Kidney epithelial cell (primary cell): Measurements from ENCODE around the gene APOA1. TPM values are rescaled to one million over a fixed set of nuclear protein-coding genes. Genes with fewer than 3 reads are reported as not detected.

Source experiments
- DNase-seq: peaks from one replicate; pipeline ENCODE4 v3.0.0-alpha.2; 2010; ENCODE audit warnings: low read depth
- H3K27me3 ChIP-seq: 2 replicates; pipeline ENCODE4 v1.6.0; 2011; ENCODE audit warnings: low read length; ENCODE audit not compliant: control insufficient read depth, insufficient read depth
- H3K36me3 ChIP-seq: 2 replicates; pipeline ENCODE4 v1.5.1; 2011; ENCODE audit warnings: low read length; ENCODE audit not compliant: control insufficient read depth, insufficient read depth
- H3K4me3 ChIP-seq: 2 replicates; pipeline ENCODE4 v1.5.1; 2011; ENCODE audit warnings: low read depth, mild to moderate bottlenecking, control low read depth, low read length
- CTCF ChIP-seq: IDR thresholded peaks from 2 replicates; pipeline ENCODE4 v1.5.1; 2011; ENCODE audit warnings: mild to moderate bottlenecking, moderate library complexity, low read length, control low read depth, inconsistent platforms; ENCODE audit not compliant: insufficient read depth, poor library complexity, severe bottlenecking
- total RNA-seq: library from RNA; depleted of rRNA; stranded (reverse); fragments of >200 nt; gene quantifications from 2 replicates; pipeline ENCODE4 v1.2.3, GENCODE V29; 2015

The APOA1 gene
- total RNA-seq, 1 donor from 2014 or later: not detected

GRCh38 chr11:116832350-116833290 lies 4.8 kb downstream of the APOA1 start:
- H3K27me3 ChIP-seq: peaks cover 2% of the 10 kb centered on the region
- TF ChIP-seq CTCF: no peak
- no peaks in the 10 kb centered on the region for H3K36me3 ChIP-seq
- H3K4me3 ChIP-seq: no peak overlapping the region
- DNase-seq: no peak

GRCh38 chr11:116831790-116832349 lies 5.6 kb downstream of the APOA1 start:
- H3K4me3 ChIP-seq: no peak overlapping the region
- TF ChIP-seq CTCF: no peak
- H3K36me3 ChIP-seq: no peaks in the 10 kb centered on the region
- peaks cover 4% of the 10 kb centered on the region for H3K27me3 ChIP-seq
- DNase-seq: no peak

- Histone ChIP-seq H3K4me3 (no peak overlapping the region), H3K27me3 (peaks cover 6% of the 10 kb centered on the region), H3K36me3 (no peaks in the 10 kb centered on the region)
- TF ChIP-seq CTCF: no peak
- DNase-seq: no peak
Measured at GRCh38 chr11:116830184-116830912, 7.1 kb downstream of the APOA1 start.

GRCh38 chr11:116829525-116830183 lies 7.8 kb downstream of the APOA1 start, which contains the start of gene APOC3:
APOC3 (plus strand) TSS chr11:116829907; CDS start chr11:116830583, 676 bp downstream.
- Histone ChIP-seq H3K27me3 (peaks cover 6% of the 10 kb centered on the region), H3K36me3 (no peaks in the 10 kb centered on the region), H3K4me3 (no peak within 1 kb of the TSS)
- DNase-seq: no peak
- TF ChIP-seq CTCF: no peak

GRCh38 chr11:116828632-116829524 lies 8.5 kb downstream of the APOA1 start:
- no peak for DNase-seq
- no peak for TF ChIP-seq CTCF
- no peaks in the 10 kb centered on the region for H3K36me3 ChIP-seq
- peaks cover 6% of the 10 kb centered on the region for H3K27me3 ChIP-seq
- no peak overlapping the region for H3K4me3 ChIP-seq
